ENCODE data around the gene PSMG4. TPM values are rescaled to one million over a fixed set of nuclear protein-coding genes. Genes with fewer than 3 reads are reported as not detected.

PSMG4 gene
- total RNA-seq, 1 donor from 2014 or later: 34.9 TPM

- no peak for DNase-seq (ENCODE audit: low spot score)
Observed at GRCh38 chr6:3288711-3289663, 30.2 kb downstream of the PSMG4 start.

GRCh38 chr6:3289664-3290055 lies 30.9 kb downstream of the PSMG4 start:
- DNase-seq (ENCODE audit: low spot score): no peak

- no peak for DNase-seq (ENCODE audit: low spot score)
Observed at GRCh38 chr6:3290149-3290930, 31.6 kb downstream of the PSMG4 start.

- no peak for DNase-seq (ENCODE audit: low spot score)
Observed at GRCh38 chr6:3290931-3291211, 32.1 kb downstream of the PSMG4 start.

GRCh38 chr6:3291346-3291745 lies 32.6 kb downstream of the PSMG4 start:
- no peak for DNase-seq (ENCODE audit: low spot score)

GRCh38 chr6:3291987-3292386 lies 33.2 kb downstream of the PSMG4 start:
- no peak for DNase-seq (ENCODE audit: low spot score)

GRCh38 chr6:3292431-3293197 lies 33.9 kb downstream of the PSMG4 start:
- DNase-seq (ENCODE audit: low spot score): no peak

GRCh38 chr6:3293271-3294155 lies 34.8 kb downstream of the PSMG4 start:
- DNase-seq (ENCODE audit: low spot score): no peak

GRCh38 chr6:3294396-3294795 lies 35.6 kb downstream of the PSMG4 start:
- no peak for DNase-seq (ENCODE audit: low spot score)

GRCh38 chr6:3294921-3295871 lies 36.4 kb downstream of the PSMG4 start:
- DNase-seq (ENCODE audit: low spot score): no peak

- DNase-seq (ENCODE audit: low spot score): no peak
Observed at GRCh38 chr6:3296078-3296477, 37.3 kb downstream of the PSMG4 start.

GRCh38 chr6:3296537-3296936 lies 37.8 kb downstream of the PSMG4 start:
- no peak for DNase-seq (ENCODE audit: low spot score)

- DNase-seq (ENCODE audit: low spot score): no peak
Observed at GRCh38 chr6:3297006-3297405, 38.3 kb downstream of the PSMG4 start.

GRCh38 chr6:3297909-3298308 lies 39.2 kb downstream of the PSMG4 start:
- no peak for DNase-seq (ENCODE audit: low spot score)

GRCh38 chr6:3299221-3299620 lies 40.5 kb downstream of the PSMG4 start:
- DNase-seq (ENCODE audit: low spot score): no peak

GRCh38 chr6:3301506-3301905 lies 42.8 kb downstream of the PSMG4 start:
- DNase-seq (ENCODE audit: low spot score): no peak

GRCh38 chr6:3303795-3304411 lies 45.2 kb downstream of the PSMG4 start:
- no peak for DNase-seq (ENCODE audit: low spot score)

- no peak for DNase-seq (ENCODE audit: low spot score)
Observed at GRCh38 chr6:3304500-3305215, 45.9 kb downstream of the PSMG4 start.

- no peak for DNase-seq (ENCODE audit: low spot score)
Observed at GRCh38 chr6:3305216-3305565, 46.4 kb downstream of the PSMG4 start.

Measured in umbilical cord (tissue), 2 donors.